ENCODE results near the gene FAM219A.

DNA sequence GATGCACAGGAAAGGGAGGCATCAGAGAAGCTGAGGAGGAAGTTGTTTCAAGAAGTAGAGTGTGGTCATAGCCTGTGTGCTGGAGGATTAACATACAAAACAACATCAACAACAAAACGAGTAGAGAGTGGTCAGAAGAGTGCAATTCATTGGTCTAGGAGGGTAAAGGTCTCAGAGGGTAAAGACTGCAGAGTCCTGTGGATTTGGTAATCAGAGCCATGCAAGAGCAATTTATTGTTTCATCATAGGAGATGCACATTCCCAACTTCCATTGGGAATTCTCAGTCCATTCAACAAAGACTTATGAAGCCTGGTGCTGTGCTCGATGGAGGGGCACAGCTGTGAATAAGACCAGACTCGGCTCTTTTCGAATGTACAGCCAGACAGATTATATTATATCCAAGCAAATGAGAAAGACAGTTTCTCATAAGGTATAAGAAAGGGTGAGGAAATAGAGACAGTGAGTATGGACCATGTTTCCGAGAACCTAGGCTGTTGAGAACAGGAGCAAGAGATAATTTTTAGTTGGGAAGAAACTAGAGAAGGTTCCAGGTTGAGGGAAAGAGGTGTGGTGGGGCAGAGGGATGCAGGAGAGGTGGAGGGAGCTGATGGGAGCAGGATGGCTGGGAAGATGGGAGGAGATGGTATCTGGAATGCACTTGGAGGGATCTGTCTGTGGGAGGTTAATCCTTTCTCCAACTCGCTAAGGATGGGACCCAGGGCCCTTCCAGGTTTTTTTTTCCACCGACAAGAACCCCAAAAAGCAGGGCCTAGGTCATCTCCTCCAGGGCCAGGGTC, 73.8 kb downstream of the FAM219A start:
- TF ChIP-seq, protein P1, sequence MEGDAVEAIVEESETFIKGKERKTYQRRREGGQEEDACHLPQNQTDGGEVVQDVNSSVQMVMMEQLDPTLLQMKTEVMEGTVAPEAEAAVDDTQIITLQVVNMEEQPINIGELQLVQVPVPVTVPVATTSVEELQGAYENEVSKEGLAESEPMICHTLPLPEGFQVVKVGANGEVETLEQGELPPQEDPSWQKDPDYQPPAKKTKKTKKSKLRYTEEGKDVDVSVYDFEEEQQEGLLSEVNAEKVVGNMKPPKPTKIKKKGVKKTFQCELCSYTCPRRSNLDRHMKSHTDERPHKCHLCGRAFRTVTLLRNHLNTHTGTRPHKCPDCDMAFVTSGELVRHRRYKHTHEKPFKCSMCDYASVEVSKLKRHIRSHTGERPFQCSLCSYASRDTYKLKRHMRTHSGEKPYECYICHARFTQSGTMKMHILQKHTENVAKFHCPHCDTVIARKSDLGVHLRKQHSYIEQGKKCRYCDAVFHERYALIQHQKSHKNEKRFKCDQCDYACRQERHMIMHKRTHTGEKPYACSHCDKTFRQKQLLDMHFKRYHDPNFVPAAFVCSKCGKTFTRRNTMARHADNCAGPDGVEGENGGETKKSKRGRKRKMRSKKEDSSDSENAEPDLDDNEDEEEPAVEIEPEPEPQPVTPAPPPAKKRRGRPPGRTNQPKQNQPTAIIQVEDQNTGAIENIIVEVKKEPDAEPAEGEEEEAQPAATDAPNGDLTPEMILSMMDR (IDR thresholded peaks at IDR 0.05) = no peak
- TF ChIP-seq POLR2A (IDR thresholded peaks at IDR 0.05) = no peak

All from esophagus squamous epithelium (tissue), 4 donors.